ENCODE results near the gene SP3.

DNA sequence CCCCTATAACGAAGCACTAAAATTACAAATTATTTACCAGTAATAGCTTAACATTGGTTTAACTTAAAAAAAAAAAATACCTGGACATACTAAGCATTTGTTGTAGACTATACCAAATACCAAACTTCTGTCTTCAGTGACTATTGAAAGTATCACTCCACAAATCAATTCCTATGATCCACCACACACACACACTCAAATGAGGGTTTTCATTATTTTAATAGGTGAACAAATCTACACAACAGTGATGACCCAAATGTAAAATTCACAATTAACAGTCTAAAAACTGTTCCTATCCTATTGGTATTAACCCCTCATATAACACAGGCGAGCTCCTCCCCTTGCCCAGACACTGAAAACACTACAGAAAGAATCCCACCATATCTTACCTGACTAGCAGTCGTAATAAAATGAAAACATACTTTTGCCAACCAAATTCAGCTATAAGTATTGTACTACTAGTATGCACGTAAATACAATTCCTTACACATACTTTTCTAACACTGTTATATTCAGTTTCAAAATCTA lies 2.5 kb downstream of the SP3 start:
- TF ChIP-seq, protein P1, sequence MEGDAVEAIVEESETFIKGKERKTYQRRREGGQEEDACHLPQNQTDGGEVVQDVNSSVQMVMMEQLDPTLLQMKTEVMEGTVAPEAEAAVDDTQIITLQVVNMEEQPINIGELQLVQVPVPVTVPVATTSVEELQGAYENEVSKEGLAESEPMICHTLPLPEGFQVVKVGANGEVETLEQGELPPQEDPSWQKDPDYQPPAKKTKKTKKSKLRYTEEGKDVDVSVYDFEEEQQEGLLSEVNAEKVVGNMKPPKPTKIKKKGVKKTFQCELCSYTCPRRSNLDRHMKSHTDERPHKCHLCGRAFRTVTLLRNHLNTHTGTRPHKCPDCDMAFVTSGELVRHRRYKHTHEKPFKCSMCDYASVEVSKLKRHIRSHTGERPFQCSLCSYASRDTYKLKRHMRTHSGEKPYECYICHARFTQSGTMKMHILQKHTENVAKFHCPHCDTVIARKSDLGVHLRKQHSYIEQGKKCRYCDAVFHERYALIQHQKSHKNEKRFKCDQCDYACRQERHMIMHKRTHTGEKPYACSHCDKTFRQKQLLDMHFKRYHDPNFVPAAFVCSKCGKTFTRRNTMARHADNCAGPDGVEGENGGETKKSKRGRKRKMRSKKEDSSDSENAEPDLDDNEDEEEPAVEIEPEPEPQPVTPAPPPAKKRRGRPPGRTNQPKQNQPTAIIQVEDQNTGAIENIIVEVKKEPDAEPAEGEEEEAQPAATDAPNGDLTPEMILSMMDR (IDR thresholded peaks at IDR 0.05), result no peak
- no peak for TF ChIP-seq EP300 (IDR thresholded peaks at IDR 0.05)
- no peak for TF ChIP-seq POLR2A (IDR thresholded peaks at IDR 0.05)

Data from gastroesophageal sphincter (tissue), 3 donors.